Mesenchymal stem cell (in vitro differentiated cells and primary cell): ENCODE data around the gene NTHL1.

Experiments used
- DNase-seq: peaks from one replicate; pipeline ENCODE4 v3.0.0-alpha.2; 2013
- H2AFZ ChIP-seq: one replicate; pipeline ENCODE4 v1.6.1; 2013; ENCODE audit warnings: low read depth, mild to moderate bottlenecking, control low read depth, inconsistent platforms, low read length, moderate library complexity
- H2AK5ac ChIP-seq: 2 replicates; pipeline ENCODE4 v1.6.1; 2013; ENCODE audit warnings: low read length, moderate library complexity, mild to moderate bottlenecking, inconsistent platforms; ENCODE audit not compliant: severe bottlenecking
- H2BK120ac ChIP-seq: one replicate; pipeline ENCODE4 v1.6.1; 2013; ENCODE audit warnings: low read depth, mild to moderate bottlenecking, inconsistent platforms, low read length, moderate library complexity
- H2BK12ac ChIP-seq, 2 experiments: one replicate each; pipeline ENCODE4 v1.6.1; 2013; ENCODE audit warnings: inconsistent platforms in 2 of 2, low read length in 2 of 2, mild to moderate bottlenecking in 2 of 2, moderate library complexity in 2 of 2, control low read depth in 1 of 2
- H2BK15ac ChIP-seq: one replicate; pipeline ENCODE4 v1.6.1; 2013; ENCODE audit warnings: mild to moderate bottlenecking, low read depth, inconsistent platforms; ENCODE audit not compliant: poor library complexity, severe bottlenecking
- H2BK5ac ChIP-seq: 2 replicates; pipeline ENCODE4 v1.6.1; 2013; ENCODE audit warnings: low read depth, mild to moderate bottlenecking, low read length, control low read depth, inconsistent platforms; ENCODE audit not compliant: poor library complexity, severe bottlenecking
- H3K14ac ChIP-seq, 2 experiments: one replicate each; pipeline ENCODE4 v1.6.1; 2013; ENCODE audit warnings: inconsistent platforms in 2 of 2, low read length in 2 of 2, control low read depth in 1 of 2, mild to moderate bottlenecking in 1 of 2, moderate library complexity in 1 of 2
- H3K18ac ChIP-seq, 2 experiments: one replicate each; pipeline ENCODE4 v1.6.1; 2013; ENCODE audit warnings: inconsistent platforms in 2 of 2, low read length in 2 of 2, control low read depth in 1 of 2, low read depth in 1 of 2, mild to moderate bottlenecking in 1 of 2
- H3K23ac ChIP-seq, 2 experiments: one replicate each; pipeline ENCODE4 v1.6.1; 2013; ENCODE audit warnings: inconsistent platforms in 2 of 2, low read length in 2 of 2, mild to moderate bottlenecking in 2 of 2, moderate library complexity in 2 of 2, control low read depth in 1 of 2
- H3K27ac ChIP-seq: 2 replicates; pipeline ENCODE4 v1.5.1; 2013; ENCODE audit warnings: mild to moderate bottlenecking, moderate library complexity, low read length, control low read depth, inconsistent platforms; ENCODE audit not compliant: poor library complexity, severe bottlenecking
- H3K27me3 ChIP-seq, 2 experiments: 2 replicates each; pipeline versions ENCODE4 v1.6.1 to v1.7.0; 2013; ENCODE audit warnings: low read length in 2 of 2, mild to moderate bottlenecking in 2 of 2, moderate library complexity in 2 of 2, control low read depth in 1 of 2, inconsistent platforms in 1 of 2; ENCODE audit not compliant: control insufficient read depth in 1 of 2, insufficient read depth in 1 of 2
- H3K36me3 ChIP-seq, 2 experiments: 2 replicates each; pipeline versions ENCODE4 v1.6.1 to v1.7.0; 2013; ENCODE audit warnings: low read length in 2 of 2, control low read depth in 1 of 2, inconsistent platforms in 1 of 2, low read depth in 1 of 2, mild to moderate bottlenecking in 1 of 2; ENCODE audit not compliant: insufficient read depth in 2 of 2, control insufficient read depth in 1 of 2
- H3K4ac ChIP-seq, 2 experiments: one replicate each; pipeline ENCODE4 v1.6.1; 2013; ENCODE audit warnings: inconsistent platforms in 2 of 2, low read length in 2 of 2, mild to moderate bottlenecking in 2 of 2, moderate library complexity in 2 of 2, control low read depth in 1 of 2, low read depth in 1 of 2
- H3K4me1 ChIP-seq: 2 replicates; pipeline ENCODE4 v1.6.1; 2013; ENCODE audit warnings: low read depth, low read length, control low read depth; ENCODE audit not compliant: control insufficient read depth, insufficient read depth
- H3K4me2 ChIP-seq: 2 replicates; pipeline ENCODE4 v1.6.1; 2013; ENCODE audit warnings: low read length, mild to moderate bottlenecking, inconsistent platforms; ENCODE audit not compliant: poor library complexity, severe bottlenecking
- H3K4me3 ChIP-seq, 2 experiments: 2 replicates each; pipeline versions ENCODE4 v1.5.1 to v1.7.0; 2013; ENCODE audit warnings: low read length in 2 of 2, mild to moderate bottlenecking in 2 of 2, control low read depth in 1 of 2, low read depth in 1 of 2; ENCODE audit not compliant: insufficient read depth in 1 of 2
- H3K79me1 ChIP-seq: replicated peaks from 2 replicates; pipeline ENCODE4 v1.6.1; 2013; ENCODE audit warnings: mild to moderate bottlenecking, control low read depth, low read length, inconsistent platforms; ENCODE audit not compliant: poor library complexity, severe bottlenecking
- H3K9ac ChIP-seq: 2 replicates; pipeline ENCODE4 v1.7.0; 2013; ENCODE audit warnings: mild to moderate bottlenecking, low read length, moderate library complexity
- H3K9me3 ChIP-seq: 2 replicates; pipeline ENCODE4 v1.7.0; 2013; ENCODE audit warnings: mild to moderate bottlenecking, low read length; ENCODE audit not compliant: control insufficient read depth
- H4K8ac ChIP-seq: one replicate; pipeline ENCODE4 v1.6.1; 2013; ENCODE audit warnings: inconsistent platforms, mild to moderate bottlenecking, low read length, moderate library complexity
- H4K91ac ChIP-seq: one replicate; pipeline ENCODE4 v1.6.1; 2013; ENCODE audit warnings: mild to moderate bottlenecking, low read length, inconsistent platforms
- WGBS: methylation state at CpG from one replicate; pipeline ENCODE4 v1.1.7; 2013; ENCODE audit warnings: mixed read lengths; 5-methylcytosine and 5-hydroxymethylcytosine counted together

Gene NTHL1

GRCh38 chr16:2078096-2078495 is 30.5 kb upstream of the NTHL1 start:
- Histone ChIP-seq H2BK15ac (no peak overlapping the region), H3K14ac (no peak overlapping the region), H3K27me3 (no peaks in the 10 kb centered on the region), H3K18ac (no peak overlapping the region), H2AK5ac (no peak overlapping the region), H2BK120ac (no peak overlapping the region), H2BK5ac (no peak overlapping the region), H3K9me3 (no peaks in the 10 kb centered on the region), H2BK12ac (no peak overlapping the region), H3K4me2 (no peak overlapping the region), H3K36me3 (peaks cover 69 to 99% of the 10 kb centered on the region in 2 experiments), H4K8ac (no peak overlapping the region), H2AFZ (no peak overlapping the region), H3K4me3 (no peak overlapping the region), H3K9ac (no peak overlapping the region), H3K79me1 (peaks cover 22% of the 10 kb centered on the region), H3K27ac (no peak overlapping the region), H4K91ac (no peak overlapping the region), H3K4ac (no peak overlapping the region), H3K4me1 (peaks cover 7% of the 10 kb centered on the region), H3K23ac (no peak overlapping the region)
- 100% methylated on average over 3 of the region's 7 CpGs for WGBS
- no peak for DNase-seq

GRCh38 chr16:2077696-2078095 is 30.1 kb upstream of the NTHL1 start:
- Histone ChIP-seq H4K8ac (no peak overlapping the region), H3K4me3 (no peak overlapping the region), H3K36me3 (peaks cover 69 to 99% of the 10 kb centered on the region in 2 experiments), H3K4me2 (no peak overlapping the region), H3K23ac (no peak overlapping the region), H2BK12ac (no peak overlapping the region), H4K91ac (no peak overlapping the region), H3K27me3 (no peaks in the 10 kb centered on the region), H3K27ac (no peak overlapping the region), H3K4me1 (peaks cover 7% of the 10 kb centered on the region), H3K4ac (no peak overlapping the region), H2AFZ (no peak overlapping the region), H2BK15ac (no peak overlapping the region), H3K9ac (no peak overlapping the region), H2AK5ac (no peak overlapping the region), H2BK5ac (no peak overlapping the region), H3K79me1 (peaks cover 20% of the 10 kb centered on the region), H2BK120ac (no peak overlapping the region), H3K9me3 (no peaks in the 10 kb centered on the region), H3K14ac (no peak overlapping the region), H3K18ac (no peak overlapping the region)
- DNase-seq = no peak
- 94% methylated on average over 21 of the region's 21 CpGs for WGBS

GRCh38 chr16:2077016-2077415 is 29.4 kb upstream of the NTHL1 start:
- H3K4me3 ChIP-seq = no peak overlapping the region
- H2AFZ ChIP-seq = no peak overlapping the region
- no peak overlapping the region for H4K91ac ChIP-seq
- peaks cover 20% of the 10 kb centered on the region for H3K79me1 ChIP-seq
- peaks cover 70 to 99% of the 10 kb centered on the region in 2 experiments for H3K36me3 ChIP-seq
- WGBS = 96% methylated on average over 17 of the region's 17 CpGs
- H3K18ac ChIP-seq = no peak overlapping the region
- H3K14ac ChIP-seq = no peak overlapping the region
- no peak overlapping the region for H2BK12ac ChIP-seq
- no peak overlapping the region for H3K27ac ChIP-seq
- H3K4ac ChIP-seq = no peak overlapping the region
- H3K9ac ChIP-seq = no peak overlapping the region
- no peak for DNase-seq
- H3K27me3 ChIP-seq = no peaks in the 10 kb centered on the region
- H2BK15ac ChIP-seq = no peak overlapping the region
- no peak overlapping the region for H3K4me2 ChIP-seq
- no peak overlapping the region for H2AK5ac ChIP-seq
- no peak overlapping the region for H2BK120ac ChIP-seq
- H3K23ac ChIP-seq = no peak overlapping the region
- no peak overlapping the region for H2BK5ac ChIP-seq
- H3K4me1 ChIP-seq = peaks cover 3% of the 10 kb centered on the region
- H4K8ac ChIP-seq = no peak overlapping the region
- no peaks in the 10 kb centered on the region for H3K9me3 ChIP-seq

- no peak overlapping the region for H2AFZ ChIP-seq
Observed at GRCh38 chr16:2076072-2076865, 28.6 kb upstream of the NTHL1 start.

More at GRCh38 chr16:2076072-2076865, 28.6 kb upstream of the NTHL1 start:
- H3K27ac ChIP-seq = no peak overlapping the region
- no peak overlapping the region for H3K4me2 ChIP-seq
- H3K36me3 ChIP-seq = peaks cover 69 to 99% of the 10 kb centered on the region in 2 experiments
- H3K27me3 ChIP-seq = no peaks in the 10 kb centered on the region
- H2BK120ac ChIP-seq = no peak overlapping the region
- no peaks in the 10 kb centered on the region for H3K9me3 ChIP-seq
- no peak overlapping the region for H3K18ac ChIP-seq
- 97% methylated on average over 28 of the region's 28 CpGs for WGBS
- no peak overlapping the region for H3K9ac ChIP-seq
- H3K23ac ChIP-seq = no peak overlapping the region
- H2BK15ac ChIP-seq = no peak overlapping the region
- H2BK5ac ChIP-seq = no peak overlapping the region
- peaks cover 20% of the 10 kb centered on the region for H3K79me1 ChIP-seq
- no peak overlapping the region for H3K4ac ChIP-seq
- H3K4me1 ChIP-seq = peaks cover 1% of the 10 kb centered on the region
- no peak overlapping the region for H4K8ac ChIP-seq
- no peak overlapping the region for H4K91ac ChIP-seq
- H3K4me3 ChIP-seq = no peak overlapping the region
- no peak overlapping the region for H2BK12ac ChIP-seq
- DNase-seq = no peak
- no peak overlapping the region for H2AK5ac ChIP-seq
- no peak overlapping the region for H3K14ac ChIP-seq
